GM23338 (cell line): Measurements from ENCODE around the gene INHBC. TPM values are rescaled to one million over a fixed set of nuclear protein-coding genes. Genes with fewer than 3 reads are reported as not detected.

Experiments
- ATAC-seq: fragments of 200-7000 bp; cut with Tn5 transposase; 3 replicates; pipeline ENCODE4 v1.9.1; 2020
- DNase-seq: peaks from one replicate; pipeline ENCODE4 v3.0.0-alpha.2; 2015; ENCODE audit warnings: low spot score
- H2AFZ ChIP-seq: fragments of 200-600 bp; sonication (generic); 2 replicates; pipeline ENCODE4 v1.8.0; 2016; ENCODE audit warnings: antibody characterized with exemption, mild to moderate bottlenecking, moderate library complexity
- H3F3A ChIP-seq: fragments of 200-600 bp; sonication (generic); replicated peaks from 2 replicates; pipeline ENCODE4 v1.8.0; 2017; ENCODE audit warnings: antibody characterized with exemption, mixed run types, low read depth
- H3K27ac ChIP-seq: fragments of 200-600 bp; sonication (generic); 2 replicates; pipeline ENCODE4 v1.6.1; 2016; ENCODE audit warnings: low read depth
- H3K27me3 ChIP-seq: fragments of 200-600 bp; sonication (generic); 2 replicates; pipeline ENCODE4 v1.8.0; 2016; ENCODE audit warnings: mild to moderate bottlenecking, mixed run types, moderate library complexity; ENCODE audit not compliant: insufficient read depth
- H3K36me3 ChIP-seq: fragments of 200-600 bp; sonication (generic); 2 replicates; pipeline ENCODE4 v1.8.0; 2016; ENCODE audit warnings: mild to moderate bottlenecking; ENCODE audit not compliant: insufficient read depth
- H3K4me1 ChIP-seq: fragments of 200-600 bp; sonication (generic); 2 replicates; pipeline ENCODE4 v1.8.0; 2016; ENCODE audit warnings: mild to moderate bottlenecking, moderate library complexity; ENCODE audit not compliant: insufficient read depth
- H3K4me2 ChIP-seq: fragments of 200-600 bp; sonication (generic); 2 replicates; pipeline ENCODE4 v1.7.1; 2017; ENCODE audit warnings: mixed run types
- H3K4me3 ChIP-seq: fragments of 200-600 bp; sonication (generic); 2 replicates; pipeline ENCODE4 v1.6.1; 2016; ENCODE audit warnings: mixed run types
- H3K79me2 ChIP-seq: fragments of 200-600 bp; sonication (generic); replicated peaks from 2 replicates; pipeline ENCODE4 v1.8.0; 2017; ENCODE audit warnings: mild to moderate bottlenecking; ENCODE audit not compliant: insufficient read depth
- H3K9me2 ChIP-seq: fragments of 200-600 bp; sonication (generic); 2 replicates; pipeline ENCODE4 v1.8.0; 2017; ENCODE audit not compliant: insufficient read depth
- H4K20me1 ChIP-seq: fragments of 200-600 bp; sonication (generic); replicated peaks from 2 replicates; pipeline ENCODE4 v1.8.0; 2017; ENCODE audit warnings: mild to moderate bottlenecking; ENCODE audit not compliant: insufficient read depth
- H3K27ac Mint-ChIP-seq: 2 replicates; pipeline ENCODE4 v1.8.0; 2020; ENCODE audit warnings: inconsistent platforms, mild to moderate bottlenecking, moderate library complexity, mixed read lengths
- H3K27me3 Mint-ChIP-seq: 3 replicates; pipeline ENCODE4 v1.8.0; 2022; ENCODE audit warnings: low read depth, mild to moderate bottlenecking, moderate library complexity, mixed read lengths, inconsistent platforms; ENCODE audit not compliant: insufficient read depth, poor library complexity
- H3K36me3 Mint-ChIP-seq: 3 replicates; pipeline ENCODE4 v1.8.0; 2021; ENCODE audit warnings: low read depth, mild to moderate bottlenecking, inconsistent platforms, moderate library complexity, mixed read lengths
- H3K4me1 Mint-ChIP-seq: 3 replicates; pipeline ENCODE4 v1.8.0; 2020; ENCODE audit warnings: mild to moderate bottlenecking, inconsistent platforms, mixed read lengths
- H3K4me3 Mint-ChIP-seq: 3 replicates; pipeline ENCODE4 v1.8.0; 2021; ENCODE audit warnings: moderate library complexity, mild to moderate bottlenecking, inconsistent platforms, mixed read lengths
- H3K9me3 Mint-ChIP-seq: 3 replicates; pipeline ENCODE4 v1.8.0; 2020; ENCODE audit warnings: moderate library complexity, mild to moderate bottlenecking, inconsistent platforms, mixed read lengths
- CREB1 ChIP-seq: fragments of 250-450 bp; sonication (Bioruptor Pico); IDR thresholded peaks from 2 replicates; pipeline ENCODE4 v1.5.0; 2020; ENCODE audit warnings: low read depth, mild to moderate bottlenecking, moderate library complexity
- EZH2 ChIP-seq: fragments of 200-600 bp; sonication (generic); IDR thresholded peaks from one replicate; pipeline ENCODE4 v1.8.0; 2017; ENCODE audit warnings: antibody characterized with exemption, mild to moderate bottlenecking, low read depth; ENCODE audit not compliant: unreplicated experiment
- EZH2phosphoT487 ChIP-seq: fragments of 200-600 bp; sonication (generic); IDR thresholded peaks from one replicate; pipeline ENCODE4 v1.8.1; 2018; ENCODE audit warnings: antibody characterized with exemption; ENCODE audit not compliant: unreplicated experiment
- JUNB ChIP-seq: IDR thresholded peaks from one replicate; pipeline ENCODE4 v1.6.1; 2016; ENCODE audit warnings: antibody characterized with exemption; ENCODE audit not compliant: unreplicated experiment
- NANOG ChIP-seq: IDR thresholded peaks from 2 replicates; pipeline ENCODE4 v1.6.1; 2016; ENCODE audit warnings: antibody characterized with exemption, borderline replicate concordance
- POLR2AphosphoS5 ChIP-seq: IDR thresholded peaks from 2 replicates; pipeline ENCODE4 v1.6.1; 2016; ENCODE audit warnings: antibody characterized with exemption, low read depth
- STAT1 ChIP-seq: IDR thresholded peaks from one replicate; pipeline ENCODE4 v1.6.1; 2016; ENCODE audit warnings: antibody characterized with exemption; ENCODE audit not compliant: unreplicated experiment
- ZNF114 ChIP-seq: fragments of 250-450 bp; sonication (Bioruptor Pico); IDR thresholded peaks from 2 replicates; pipeline ENCODE4 v1.5.0; 2020; ENCODE audit warnings: mild to moderate bottlenecking, moderate library complexity
- ZNF331 ChIP-seq: fragments of 250-450 bp; sonication (Bioruptor Pico); IDR thresholded peaks from 2 replicates; pipeline ENCODE4 v1.5.0; 2020; ENCODE audit warnings: low read depth, mild to moderate bottlenecking, moderate library complexity
- polyA plus RNA-seq: library from polyadenylated mRNA; unstranded; fragments of >200 nt; fragmentation: Nextera tagmentation; extraction: Ambion mirVana; gene quantifications from 2 replicates; pipeline ENCODE4 v1.2.1, GENCODE V29; 2016
- total RNA-seq: library from RNA; depleted of rRNA; stranded (reverse); fragments of >200 nt; shearing (Covaris generic); gene quantifications from 2 replicates; pipeline ENCODE4 v1.2.3, GENCODE V29; 2014
- TF ChIP-seq, protein P1 (sequence below), 2 experiments: fragments of 200-600 bp in 1 of 2; sonication (generic) in 1 of 2; conservative IDR thresholded peaks; 2 replicates each; pipeline versions ENCODE4 v1.5.1 to v1.6.1; 2016 to 2017; ENCODE audit warnings: antibody characterized with exemption in 2 of 2, low read depth in 2 of 2, mild to moderate bottlenecking in 2 of 2, moderate library complexity in 1 of 2
- TF ChIP-seq, protein P2 (sequence below): IDR thresholded peaks from one replicate; pipeline ENCODE4 v1.6.1; 2018; ENCODE audit warnings: antibody characterized with exemption; ENCODE audit not compliant: unreplicated experiment
- TF ChIP-seq, protein P3 (sequence below): IDR thresholded peaks from 2 replicates; pipeline ENCODE4 v1.6.1; 2016; ENCODE audit warnings: antibody characterized with exemption

Gene INHBC
- total and polyA plus RNA-seq, 2 experiments from 2014 or later = 0.53 TPM; not detected in 1

DNA sequence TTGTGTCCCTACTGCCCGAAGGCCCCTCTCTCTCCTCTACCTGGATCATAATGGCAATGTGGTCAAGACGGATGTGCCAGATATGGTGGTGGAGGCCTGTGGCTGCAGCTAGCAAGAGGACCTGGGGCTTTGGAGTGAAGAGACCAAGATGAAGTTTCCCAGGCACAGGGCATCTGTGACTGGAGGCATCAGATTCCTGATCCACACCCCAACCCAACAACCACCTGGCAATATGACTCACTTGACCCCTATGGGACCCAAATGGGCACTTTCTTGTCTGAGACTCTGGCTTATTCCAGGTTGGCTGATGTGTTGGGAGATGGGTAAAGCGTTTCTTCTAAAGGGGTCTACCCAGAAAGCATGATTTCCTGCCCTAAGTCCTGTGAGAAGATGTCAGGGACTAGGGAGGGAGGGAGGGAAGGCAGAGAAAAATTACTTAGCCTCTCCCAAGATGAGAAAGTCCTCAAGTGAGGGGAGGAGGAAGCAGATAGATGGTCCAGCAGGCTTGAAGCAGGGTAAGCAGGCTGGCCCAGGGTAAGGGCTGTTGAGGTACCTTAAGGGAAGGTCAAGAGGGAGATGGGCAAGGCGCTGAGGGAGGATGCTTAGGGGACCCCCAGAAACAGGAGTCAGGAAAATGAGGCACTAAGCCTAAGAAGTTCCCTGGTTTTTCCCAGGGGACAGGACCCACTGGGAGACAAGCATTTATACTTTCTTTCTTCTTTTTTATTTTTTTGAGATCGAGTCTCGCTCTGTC, 22.3 kb downstream of the INHBC start:
- peaks cover 25% of the 10 kb centered on the region for H3F3A ChIP-seq
- no peaks in the 10 kb centered on the region for H3K36me3 ChIP-seq
- Mint-ChIP-seq H3K4me3 (peak overlapping the region; percentile 82), H3K27ac (peak overlapping the region; percentile 77; the same call in 1 of the 2 replicates), H3K27me3 (peaks cover 41% of the 10 kb centered on the region), H3K4me1 (peaks cover 57% of the 10 kb centered on the region), H3K9me3 (no peaks in the 10 kb centered on the region; the same call in 2 of the 3 replicates), H3K36me3 (peaks cover 23% of the 10 kb centered on the region)
- H3K27ac ChIP-seq = peak overlapping the region; percentile 96; the same call in 1 of the 2 replicates
- no peak overlapping the region for H2AFZ ChIP-seq
- no peaks in the 10 kb centered on the region for H3K9me2 ChIP-seq
- H3K79me2 ChIP-seq = peaks cover 23% of the 10 kb centered on the region
- no peaks in the 10 kb centered on the region for H3K27me3 ChIP-seq
- TF ChIP-seq CREB1 = no peak
- H4K20me1 ChIP-seq = no peaks in the 10 kb centered on the region
- H3K4me2 ChIP-seq = peak overlapping the region; percentile 99
- no peak for ATAC-seq
- H3K4me1 ChIP-seq = peaks cover 54% of the 10 kb centered on the region
- peak overlapping the region; percentile 86 for H3K4me3 ChIP-seq
- DNase-seq = no peak

DNA sequence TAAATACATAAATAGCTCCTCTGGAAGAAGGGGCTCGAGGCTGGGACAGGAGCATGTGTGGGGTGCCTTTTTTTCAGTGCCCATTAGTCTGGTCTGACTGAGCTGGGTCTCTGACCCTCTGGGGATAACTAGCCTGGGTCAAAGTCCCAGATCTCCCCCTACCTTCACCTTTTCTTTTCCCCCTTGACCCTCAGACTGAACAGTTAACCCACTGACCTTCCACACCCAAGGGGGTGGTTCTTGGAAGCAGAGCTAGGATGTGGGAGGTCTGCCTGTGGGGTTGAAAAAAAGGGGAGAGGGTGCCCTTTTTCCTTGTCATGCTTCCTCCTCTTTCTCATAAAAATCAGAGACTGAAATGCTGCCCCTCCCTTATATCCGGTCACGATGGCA, 24.1 kb downstream of the INHBC start:
- H3K27ac Mint-ChIP-seq = peak overlapping the region; percentile 98
- peaks cover 25% of the 10 kb centered on the region for H3F3A ChIP-seq
- H3K4me1 Mint-ChIP-seq = peaks cover 52% of the 10 kb centered on the region
- peak overlapping the region; percentile 86 for H3K4me3 ChIP-seq
- H3K9me2 ChIP-seq = no peaks in the 10 kb centered on the region
- H3K79me2 ChIP-seq = peaks cover 23% of the 10 kb centered on the region
- no peak for ATAC-seq
- H3K4me2 ChIP-seq = peak overlapping the region; percentile 99
- no peaks in the 10 kb centered on the region for H3K36me3 ChIP-seq
- peak overlapping the region; percentile 96 for H3K27ac ChIP-seq
- no peaks in the 10 kb centered on the region for H3K9me3 Mint-ChIP-seq
- H3K4me1 ChIP-seq = peaks cover 46% of the 10 kb centered on the region
- H3K27me3 ChIP-seq = no peaks in the 10 kb centered on the region
- H3K4me3 Mint-ChIP-seq = peak overlapping the region; percentile 82
- H3K27me3 Mint-ChIP-seq = peaks cover 43% of the 10 kb centered on the region
- no peaks in the 10 kb centered on the region; the same call in 1 of the 2 replicates for H4K20me1 ChIP-seq
- H2AFZ ChIP-seq = no peak overlapping the region
- H3K36me3 Mint-ChIP-seq = peaks cover 23% of the 10 kb centered on the region
- DNase-seq = no peak
- TF ChIP-seq POLR2AphosphoS5 (no peak), EZH2phosphoT487 (no peak), STAT1 (no peak), ZNF114 (no peak), EZH2 (no peak), ZNF331 (CRISPR knock-in tag) (no peak), NANOG (no peak), CREB1 (no peak), JUNB (no peak)
- TF ChIP-seq, protein P1, sequence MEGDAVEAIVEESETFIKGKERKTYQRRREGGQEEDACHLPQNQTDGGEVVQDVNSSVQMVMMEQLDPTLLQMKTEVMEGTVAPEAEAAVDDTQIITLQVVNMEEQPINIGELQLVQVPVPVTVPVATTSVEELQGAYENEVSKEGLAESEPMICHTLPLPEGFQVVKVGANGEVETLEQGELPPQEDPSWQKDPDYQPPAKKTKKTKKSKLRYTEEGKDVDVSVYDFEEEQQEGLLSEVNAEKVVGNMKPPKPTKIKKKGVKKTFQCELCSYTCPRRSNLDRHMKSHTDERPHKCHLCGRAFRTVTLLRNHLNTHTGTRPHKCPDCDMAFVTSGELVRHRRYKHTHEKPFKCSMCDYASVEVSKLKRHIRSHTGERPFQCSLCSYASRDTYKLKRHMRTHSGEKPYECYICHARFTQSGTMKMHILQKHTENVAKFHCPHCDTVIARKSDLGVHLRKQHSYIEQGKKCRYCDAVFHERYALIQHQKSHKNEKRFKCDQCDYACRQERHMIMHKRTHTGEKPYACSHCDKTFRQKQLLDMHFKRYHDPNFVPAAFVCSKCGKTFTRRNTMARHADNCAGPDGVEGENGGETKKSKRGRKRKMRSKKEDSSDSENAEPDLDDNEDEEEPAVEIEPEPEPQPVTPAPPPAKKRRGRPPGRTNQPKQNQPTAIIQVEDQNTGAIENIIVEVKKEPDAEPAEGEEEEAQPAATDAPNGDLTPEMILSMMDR (conservative IDR thresholded peaks at IDR 0.05; ENCODE audit: low read depth in 2 of 2) = no peak
- TF ChIP-seq, protein P2, sequence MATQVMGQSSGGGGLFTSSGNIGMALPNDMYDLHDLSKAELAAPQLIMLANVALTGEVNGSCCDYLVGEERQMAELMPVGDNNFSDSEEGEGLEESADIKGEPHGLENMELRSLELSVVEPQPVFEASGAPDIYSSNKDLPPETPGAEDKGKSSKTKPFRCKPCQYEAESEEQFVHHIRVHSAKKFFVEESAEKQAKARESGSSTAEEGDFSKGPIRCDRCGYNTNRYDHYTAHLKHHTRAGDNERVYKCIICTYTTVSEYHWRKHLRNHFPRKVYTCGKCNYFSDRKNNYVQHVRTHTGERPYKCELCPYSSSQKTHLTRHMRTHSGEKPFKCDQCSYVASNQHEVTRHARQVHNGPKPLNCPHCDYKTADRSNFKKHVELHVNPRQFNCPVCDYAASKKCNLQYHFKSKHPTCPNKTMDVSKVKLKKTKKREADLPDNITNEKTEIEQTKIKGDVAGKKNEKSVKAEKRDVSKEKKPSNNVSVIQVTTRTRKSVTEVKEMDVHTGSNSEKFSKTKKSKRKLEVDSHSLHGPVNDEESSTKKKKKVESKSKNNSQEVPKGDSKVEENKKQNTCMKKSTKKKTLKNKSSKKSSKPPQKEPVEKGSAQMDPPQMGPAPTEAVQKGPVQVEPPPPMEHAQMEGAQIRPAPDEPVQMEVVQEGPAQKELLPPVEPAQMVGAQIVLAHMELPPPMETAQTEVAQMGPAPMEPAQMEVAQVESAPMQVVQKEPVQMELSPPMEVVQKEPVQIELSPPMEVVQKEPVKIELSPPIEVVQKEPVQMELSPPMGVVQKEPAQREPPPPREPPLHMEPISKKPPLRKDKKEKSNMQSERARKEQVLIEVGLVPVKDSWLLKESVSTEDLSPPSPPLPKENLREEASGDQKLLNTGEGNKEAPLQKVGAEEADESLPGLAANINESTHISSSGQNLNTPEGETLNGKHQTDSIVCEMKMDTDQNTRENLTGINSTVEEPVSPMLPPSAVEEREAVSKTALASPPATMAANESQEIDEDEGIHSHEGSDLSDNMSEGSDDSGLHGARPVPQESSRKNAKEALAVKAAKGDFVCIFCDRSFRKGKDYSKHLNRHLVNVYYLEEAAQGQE = no peak
- TF ChIP-seq, protein P3, sequence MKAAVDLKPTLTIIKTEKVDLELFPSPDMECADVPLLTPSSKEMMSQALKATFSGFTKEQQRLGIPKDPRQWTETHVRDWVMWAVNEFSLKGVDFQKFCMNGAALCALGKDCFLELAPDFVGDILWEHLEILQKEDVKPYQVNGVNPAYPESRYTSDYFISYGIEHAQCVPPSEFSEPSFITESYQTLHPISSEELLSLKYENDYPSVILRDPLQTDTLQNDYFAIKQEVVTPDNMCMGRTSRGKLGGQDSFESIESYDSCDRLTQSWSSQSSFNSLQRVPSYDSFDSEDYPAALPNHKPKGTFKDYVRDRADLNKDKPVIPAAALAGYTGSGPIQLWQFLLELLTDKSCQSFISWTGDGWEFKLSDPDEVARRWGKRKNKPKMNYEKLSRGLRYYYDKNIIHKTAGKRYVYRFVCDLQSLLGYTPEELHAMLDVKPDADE = no peak
